ENCODE measurements around the gene ZNF236. TPM values are rescaled to one million over a fixed set of nuclear protein-coding genes. Genes with fewer than 3 reads are reported as not detected.

ZNF236 gene
- total RNA-seq, 2 donors from 2014 or later = 8.3 to 29.0 TPM

DNA sequence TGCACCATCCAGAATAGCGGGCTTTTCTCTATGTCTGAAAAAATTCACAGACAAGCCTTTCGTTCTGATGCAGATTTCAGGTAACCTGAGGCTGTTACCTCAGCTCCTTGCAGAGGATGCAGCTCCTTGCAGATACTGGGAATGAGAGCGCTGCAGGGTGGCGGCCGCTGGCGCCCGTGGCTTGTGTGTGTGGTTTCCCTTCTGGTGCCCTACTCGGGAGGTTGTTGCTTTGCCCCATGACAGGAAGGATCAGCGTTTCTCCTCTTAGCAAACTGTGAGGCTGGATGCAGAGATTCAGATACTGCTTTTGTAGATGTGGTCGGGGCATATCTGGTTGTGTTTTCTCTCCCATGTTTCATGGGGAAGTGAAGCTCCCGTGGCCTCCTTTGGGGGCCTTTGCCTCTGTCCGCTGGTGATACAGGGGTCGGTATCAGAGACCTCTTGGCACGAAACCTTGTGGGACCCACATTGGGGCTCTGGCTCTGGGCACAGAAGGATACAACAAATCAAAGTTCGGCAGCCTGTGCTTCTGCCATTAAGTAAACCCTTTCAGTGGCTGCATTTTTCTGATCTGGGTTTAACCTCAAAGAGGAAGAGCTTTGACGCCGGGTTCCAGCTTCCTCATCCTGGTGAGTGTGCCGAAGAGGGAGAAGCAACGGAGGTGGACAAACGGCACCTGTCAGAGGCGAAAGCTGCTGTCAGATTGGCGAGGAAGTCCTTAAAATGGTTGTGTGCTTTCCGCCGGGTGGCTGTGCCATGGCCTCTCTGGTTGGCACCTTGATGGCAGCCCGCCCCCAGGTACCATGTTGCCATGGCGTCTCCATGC, 182.4 kb downstream of the ZNF236 start:
- TF ChIP-seq POLR2AphosphoS5 (IDR thresholded peaks at IDR 0.05) (no peak), POLR2A (IDR thresholded peaks at IDR 0.05) (no peak)
- TF ChIP-seq, protein P1, sequence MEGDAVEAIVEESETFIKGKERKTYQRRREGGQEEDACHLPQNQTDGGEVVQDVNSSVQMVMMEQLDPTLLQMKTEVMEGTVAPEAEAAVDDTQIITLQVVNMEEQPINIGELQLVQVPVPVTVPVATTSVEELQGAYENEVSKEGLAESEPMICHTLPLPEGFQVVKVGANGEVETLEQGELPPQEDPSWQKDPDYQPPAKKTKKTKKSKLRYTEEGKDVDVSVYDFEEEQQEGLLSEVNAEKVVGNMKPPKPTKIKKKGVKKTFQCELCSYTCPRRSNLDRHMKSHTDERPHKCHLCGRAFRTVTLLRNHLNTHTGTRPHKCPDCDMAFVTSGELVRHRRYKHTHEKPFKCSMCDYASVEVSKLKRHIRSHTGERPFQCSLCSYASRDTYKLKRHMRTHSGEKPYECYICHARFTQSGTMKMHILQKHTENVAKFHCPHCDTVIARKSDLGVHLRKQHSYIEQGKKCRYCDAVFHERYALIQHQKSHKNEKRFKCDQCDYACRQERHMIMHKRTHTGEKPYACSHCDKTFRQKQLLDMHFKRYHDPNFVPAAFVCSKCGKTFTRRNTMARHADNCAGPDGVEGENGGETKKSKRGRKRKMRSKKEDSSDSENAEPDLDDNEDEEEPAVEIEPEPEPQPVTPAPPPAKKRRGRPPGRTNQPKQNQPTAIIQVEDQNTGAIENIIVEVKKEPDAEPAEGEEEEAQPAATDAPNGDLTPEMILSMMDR (IDR thresholded peaks at IDR 0.05) = no peak
- no peaks in the 10 kb centered on the region for H3K36me3 ChIP-seq
- intact Hi-C loops (cut with DNase I) = loop anchor here (5.0 kb wide), 2 partner anchors 53 to 648 kb away; no protein-coding TSS in a partner anchor
- WGBS = 80% methylated on average over 26 of the region's 26 CpGs
- no peak overlapping the region for H3K4me3 ChIP-seq
- H3K27ac ChIP-seq = no peak overlapping the region
- DNase-seq (ENCODE audit: low spot score) = no peak
- H3K27me3 ChIP-seq (replicated peaks; ENCODE audit: insufficient read depth) = no peaks in the 10 kb centered on the region
- no peaks in the 10 kb centered on the region for H3K9me3 ChIP-seq
- H3K4me1 ChIP-seq (replicated peaks) = no peaks in the 10 kb centered on the region

DNA sequence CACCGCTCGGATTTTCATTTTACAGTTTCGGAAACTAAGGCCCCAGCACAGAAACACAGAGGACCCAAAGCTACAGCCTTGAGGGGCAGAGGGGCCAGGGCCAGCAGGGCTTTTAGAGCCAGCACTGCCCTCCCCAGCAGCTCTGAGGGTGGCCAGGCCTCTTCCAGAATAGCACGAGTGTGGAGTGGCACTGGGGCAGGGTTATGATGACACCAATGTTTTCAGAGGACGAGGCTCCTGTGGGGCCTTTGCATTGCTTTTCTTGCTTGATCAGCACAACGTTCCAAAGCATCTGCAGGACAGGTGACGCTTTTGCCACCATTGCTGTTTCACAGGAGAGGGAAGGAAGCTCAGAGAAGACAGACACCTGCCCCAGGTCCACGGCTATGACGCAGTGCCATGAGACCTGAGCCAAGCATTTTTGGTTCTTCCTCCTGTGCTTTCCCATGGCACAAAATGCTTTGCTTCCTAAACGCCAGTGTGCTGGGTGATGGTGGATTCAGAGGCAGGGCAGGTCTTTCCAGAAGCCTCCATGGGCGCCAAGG, 183.4 kb downstream of the ZNF236 start:
- H3K27ac ChIP-seq = no peak overlapping the region
- no peak overlapping the region for H3K4me3 ChIP-seq
- intact Hi-C loops (cut with DNase I) = no loop called here
- H3K27me3 ChIP-seq (replicated peaks; ENCODE audit: insufficient read depth) = no peaks in the 10 kb centered on the region
- H3K9me3 ChIP-seq = no peaks in the 10 kb centered on the region
- no peaks in the 10 kb centered on the region for H3K4me1 ChIP-seq (replicated peaks)
- DNase-seq (ENCODE audit: low spot score) = no peak
- H3K36me3 ChIP-seq = no peaks in the 10 kb centered on the region
- WGBS = 91% methylated on average over 11 of the region's 11 CpGs
- TF ChIP-seq POLR2AphosphoS5 (IDR thresholded peaks at IDR 0.05) (no peak), POLR2A (IDR thresholded peaks at IDR 0.05) (no peak)

DNA sequence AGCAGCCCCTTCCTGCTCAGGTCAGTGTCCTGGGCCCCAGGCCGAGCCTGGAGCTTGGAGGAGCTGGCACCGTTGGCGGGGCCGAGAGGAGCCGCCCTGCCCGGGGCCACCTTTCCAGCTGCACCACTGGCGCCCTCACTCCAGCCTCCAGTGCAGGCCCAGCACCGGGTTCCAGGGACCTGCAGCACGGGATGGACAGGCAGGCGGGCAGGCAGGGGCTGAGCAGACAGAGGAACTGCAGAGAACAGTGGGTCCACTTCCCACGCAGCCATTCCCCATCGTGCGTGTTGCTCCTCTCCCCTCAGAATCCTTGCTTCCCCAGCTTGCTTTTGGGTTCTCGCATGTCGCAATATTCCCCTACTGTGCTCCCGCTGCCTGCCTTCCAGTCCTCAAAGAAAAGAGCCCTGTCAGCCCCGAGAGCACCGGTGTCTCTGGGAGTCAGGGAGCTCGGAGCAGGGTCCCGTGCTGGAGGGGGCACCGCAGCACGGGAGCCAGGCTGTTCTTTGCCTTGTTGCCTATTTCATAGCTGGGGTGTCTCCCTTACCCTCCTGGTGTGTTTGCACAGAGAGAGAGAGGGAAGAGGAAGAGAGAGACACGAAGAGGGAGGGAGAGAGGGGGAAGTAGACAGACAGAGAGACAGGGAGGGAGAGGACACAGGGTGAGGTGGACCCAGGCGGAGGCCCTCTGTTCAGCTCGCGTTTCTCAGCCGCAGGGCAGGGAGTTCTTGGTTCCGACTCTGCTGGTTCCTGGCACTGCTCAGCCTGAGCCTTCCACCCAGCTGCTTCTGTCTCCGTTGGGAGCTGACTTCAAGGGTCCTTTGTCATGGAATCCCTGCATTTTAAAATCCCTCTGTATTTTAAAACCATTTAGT, 184.2 kb downstream of the ZNF236 start:
- TF ChIP-seq POLR2A (IDR thresholded peaks at IDR 0.05) (no peak), POLR2AphosphoS5 (IDR thresholded peaks at IDR 0.05) (no peak)
- TF ChIP-seq, protein P1 (IDR thresholded peaks at IDR 0.05) = no peak
- intact Hi-C loops (cut with DNase I) = no loop called here
- Histone ChIP-seq H3K36me3 (no peaks in the 10 kb centered on the region), H3K27me3 (replicated peaks; ENCODE audit: insufficient read depth) (no peaks in the 10 kb centered on the region), H3K4me1 (replicated peaks) (no peaks in the 10 kb centered on the region), H3K27ac (no peak overlapping the region), H3K9me3 (no peaks in the 10 kb centered on the region), H3K4me3 (no peak overlapping the region)
- DNase-seq (ENCODE audit: low spot score) = no peak
- WGBS = 72% methylated on average over 29 of the region's 29 CpGs

DNA sequence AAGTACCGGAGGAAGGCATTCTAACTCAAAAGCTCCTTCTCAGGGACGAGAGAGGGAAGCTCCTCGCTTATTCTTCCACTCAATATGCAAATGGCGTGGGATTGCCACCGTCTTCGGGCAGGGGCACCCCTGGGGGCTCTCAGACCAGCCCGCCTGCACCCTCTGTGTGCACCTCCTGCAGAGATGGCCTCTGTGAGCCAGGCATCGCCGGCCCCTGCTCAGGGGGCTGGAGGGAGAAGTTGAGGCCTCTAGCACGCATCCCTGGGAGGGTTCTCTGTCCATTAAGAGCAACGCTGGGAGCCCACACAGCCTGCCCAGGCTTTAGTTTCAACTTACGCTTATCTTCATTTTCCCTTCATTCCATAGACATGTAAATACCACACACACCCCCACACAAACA, 184.9 kb downstream of the ZNF236 start:
- no peak overlapping the region for H3K4me3 ChIP-seq
- H3K27ac ChIP-seq = no peak overlapping the region
- 79% methylated on average over 12 of the region's 12 CpGs for WGBS
- TF ChIP-seq, protein P1 (IDR thresholded peaks at IDR 0.05) = no peak
- TF ChIP-seq POLR2AphosphoS5 (IDR thresholded peaks at IDR 0.05) (no peak), POLR2A (IDR thresholded peaks at IDR 0.05) (no peak)
- no peaks in the 10 kb centered on the region for H3K9me3 ChIP-seq
- no peak for DNase-seq (ENCODE audit: low spot score)
- no peaks in the 10 kb centered on the region for H3K27me3 ChIP-seq (replicated peaks; ENCODE audit: insufficient read depth)
- H3K36me3 ChIP-seq = no peaks in the 10 kb centered on the region
- intact Hi-C loops (cut with DNase I) = no loop called here
- no peaks in the 10 kb centered on the region for H3K4me1 ChIP-seq (replicated peaks)

DNA sequence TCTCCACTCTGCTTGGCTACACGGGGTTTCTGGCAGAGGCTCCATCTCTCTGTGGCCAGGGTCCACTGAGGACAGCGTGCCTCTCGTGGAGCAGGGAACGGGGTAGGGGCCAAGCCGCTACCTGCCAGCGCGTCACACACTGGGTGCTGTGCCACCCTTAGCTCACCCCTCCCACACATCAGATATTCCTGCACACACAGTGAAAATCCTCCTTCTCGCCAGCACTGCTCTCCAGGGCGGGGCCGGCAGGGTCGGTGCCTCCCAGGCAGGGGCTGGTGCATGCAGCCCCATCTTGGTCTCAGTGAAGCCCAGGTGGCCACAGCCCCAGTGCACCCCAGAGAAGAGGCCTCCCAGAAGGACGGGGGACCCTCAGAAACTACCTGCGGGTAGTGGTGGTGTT, 185.6 kb downstream of the ZNF236 start:
- no peaks in the 10 kb centered on the region for H3K4me1 ChIP-seq (replicated peaks)
- no peaks in the 10 kb centered on the region for H3K36me3 ChIP-seq
- DNase-seq (ENCODE audit: low spot score) = no peak
- intact Hi-C loops (cut with DNase I) = no loop called here
- no peak overlapping the region for H3K4me3 ChIP-seq
- no peak for TF ChIP-seq POLR2A (IDR thresholded peaks at IDR 0.05)
- TF ChIP-seq POLR2AphosphoS5 (IDR thresholded peaks at IDR 0.05) = no peak
- TF ChIP-seq, protein P1 (IDR thresholded peaks at IDR 0.05) = no peak
- no peaks in the 10 kb centered on the region for H3K27me3 ChIP-seq (replicated peaks; ENCODE audit: insufficient read depth)
- 91% methylated on average over 13 of the region's 13 CpGs for WGBS
- no peaks in the 10 kb centered on the region for H3K9me3 ChIP-seq
- H3K27ac ChIP-seq = no peak overlapping the region
